Activated CD4-positive, alpha-beta memory T cell treated with anti-CD3 and anti-CD28 coated beads for 36 hours (primary cell): ENCODE measurements around the gene EFNA5. TPM values are rescaled to one million over a fixed set of nuclear protein-coding genes. Genes with fewer than 3 reads are reported as not detected.

Experiments used
- CTCF ChIA-PET: fragments of 350-600 bp; sonication (Branson Sonifier 250); formaldehyde crosslinking; loops from one replicate; lab custom pipeline; 2021; ENCODE audit warnings: antibody characterized with exemption, inconsistent platforms; lab: Charles Lee
- POLR2A ChIA-PET: fragments of 350-600 bp; sonication (Branson Sonifier 250); formaldehyde crosslinking; loops from one replicate; lab custom pipeline; 2021; ENCODE audit warnings: antibody characterized with exemption; lab: Charles Lee
- DNase-seq: peaks from one replicate; pipeline ENCODE4 v3.0.0-alpha.2; 2020
- H3K27ac Mint-ChIP-seq: one replicate; pipeline ENCODE4 v1.8.0; 2021; ENCODE audit warnings: mixed read lengths
- H3K27me3 Mint-ChIP-seq: one replicate; pipeline ENCODE4 v1.8.0; 2021; ENCODE audit warnings: mixed read lengths
- H3K36me3 Mint-ChIP-seq: one replicate; pipeline ENCODE4 v1.8.0; 2021; ENCODE audit warnings: mixed read lengths
- H3K4me1 Mint-ChIP-seq: one replicate; pipeline ENCODE4 v1.8.0; 2021; ENCODE audit warnings: low read depth, mixed read lengths
- H3K4me3 Mint-ChIP-seq: one replicate; pipeline ENCODE4 v1.8.0; 2021; ENCODE audit warnings: mild to moderate bottlenecking, mixed read lengths
- H3K9me3 Mint-ChIP-seq: one replicate; pipeline ENCODE4 v1.8.0; 2021; ENCODE audit warnings: mixed read lengths
- intact Hi-C: fragments of 100-400 bp; cut with micrococcal nuclease; formaldehyde crosslinking; loops from one replicate; pipeline ENCODE4 v1.15.1; 2023
- total RNA-seq, 2 experiments: library from RNA; stranded (reverse); gene quantifications; one replicate each; pipeline ENCODE4 v1.2.3, GENCODE V29; 2021

Gene EFNA5
- total RNA-seq, 2 experiments from 2014 or later, result not detected

- Mint-ChIP-seq H3K27ac (no peak overlapping the region), H3K9me3 (no peaks in the 10 kb centered on the region), H3K36me3 (no peaks in the 10 kb centered on the region), H3K4me3 (no peak overlapping the region), H3K4me1 (peaks cover 2% of the 10 kb centered on the region), H3K27me3 (peaks cover 5% of the 10 kb centered on the region)
- DNase-seq, result no peak
- POLR2A ChIA-PET, result no interaction called here
- intact Hi-C loops, result no loop called here
- CTCF ChIA-PET, result no interaction called here
Measured at GRCh38 chr5:107428303-107428813, 242.4 kb downstream of the EFNA5 start.

- H3K4me1 Mint-ChIP-seq, result peaks cover 2% of the 10 kb centered on the region
- H3K27me3 Mint-ChIP-seq, result peaks cover 5% of the 10 kb centered on the region
- ChIA-PET CTCF (no interaction called here), POLR2A (no interaction called here)
- intact Hi-C loops, result no loop called here
- H3K36me3 Mint-ChIP-seq, result no peaks in the 10 kb centered on the region
- H3K4me3 Mint-ChIP-seq, result no peak overlapping the region
- no peak overlapping the region for H3K27ac Mint-ChIP-seq
- DNase-seq, result no peak
- no peaks in the 10 kb centered on the region for H3K9me3 Mint-ChIP-seq
Measured at GRCh38 chr5:107426872-107427271, 243.9 kb downstream of the EFNA5 start.

- ChIA-PET POLR2A (no interaction called here), CTCF (no interaction called here)
- no peak for DNase-seq
- H3K27ac Mint-ChIP-seq, result no peak overlapping the region
- H3K27me3 Mint-ChIP-seq, result peaks cover 6% of the 10 kb centered on the region
- intact Hi-C loops, result no loop called here
- no peaks in the 10 kb centered on the region for H3K9me3 Mint-ChIP-seq
- no peaks in the 10 kb centered on the region for H3K36me3 Mint-ChIP-seq
- no peak overlapping the region for H3K4me3 Mint-ChIP-seq
- peaks cover 2% of the 10 kb centered on the region for H3K4me1 Mint-ChIP-seq
Measured at GRCh38 chr5:107426209-107426608, 244.5 kb downstream of the EFNA5 start.

GRCh38 chr5:107425541-107426031 is 245.2 kb downstream of the EFNA5 start:
- peaks cover 2% of the 10 kb centered on the region for H3K4me1 Mint-ChIP-seq
- H3K9me3 Mint-ChIP-seq, result no peaks in the 10 kb centered on the region
- ChIA-PET POLR2A (no interaction called here), CTCF (no interaction called here)
- H3K27ac Mint-ChIP-seq, result no peak overlapping the region
- no peaks in the 10 kb centered on the region for H3K36me3 Mint-ChIP-seq
- peaks cover 6% of the 10 kb centered on the region for H3K27me3 Mint-ChIP-seq
- no peak overlapping the region for H3K4me3 Mint-ChIP-seq
- intact Hi-C loops, result no loop called here
- no peak for DNase-seq

- no peaks in the 10 kb centered on the region for H3K36me3 Mint-ChIP-seq
- H3K27me3 Mint-ChIP-seq, result peaks cover 9% of the 10 kb centered on the region
- H3K9me3 Mint-ChIP-seq, result no peaks in the 10 kb centered on the region
- intact Hi-C loops, result no loop called here
- CTCF ChIA-PET, result interaction anchor here (1.1 kb wide), 1 partner anchor 12 kb away, joined by 3 read pairs; no protein-coding TSS in a partner anchor
- POLR2A ChIA-PET, result no interaction called here
- H3K4me1 Mint-ChIP-seq, result no peaks in the 10 kb centered on the region
- no peak overlapping the region for H3K4me3 Mint-ChIP-seq
- H3K27ac Mint-ChIP-seq, result no peak overlapping the region
- no peak for DNase-seq
Measured at GRCh38 chr5:107424491-107424890, 246.2 kb downstream of the EFNA5 start.

- Mint-ChIP-seq H3K27me3 (peaks cover 10% of the 10 kb centered on the region), H3K27ac (no peak overlapping the region), H3K9me3 (no peaks in the 10 kb centered on the region), H3K4me3 (no peak overlapping the region), H3K36me3 (no peaks in the 10 kb centered on the region), H3K4me1 (no peaks in the 10 kb centered on the region)
- ChIA-PET CTCF (interaction anchor here (1.3 kb wide), 1 partner anchor 150 kb away, joined by 3 read pairs; no protein-coding TSS in a partner anchor), POLR2A (no interaction called here)
- intact Hi-C loops, result no loop called here
- DNase-seq, result no peak
Measured at GRCh38 chr5:107422494-107422893, 248.2 kb downstream of the EFNA5 start.

- intact Hi-C loops, result no loop called here
- ChIA-PET CTCF (no interaction called here), POLR2A (no interaction called here)
- Mint-ChIP-seq H3K27me3 (peaks cover 14% of the 10 kb centered on the region), H3K27ac (no peak overlapping the region), H3K36me3 (no peaks in the 10 kb centered on the region), H3K4me3 (no peak overlapping the region), H3K9me3 (no peaks in the 10 kb centered on the region), H3K4me1 (no peaks in the 10 kb centered on the region)
- DNase-seq, result no peak
Measured at GRCh38 chr5:107419498-107419897, 251.2 kb downstream of the EFNA5 start.

- ChIA-PET POLR2A (no interaction called here), CTCF (no interaction called here)
- Mint-ChIP-seq H3K27ac (no peak overlapping the region), H3K4me1 (no peaks in the 10 kb centered on the region), H3K4me3 (no peak overlapping the region), H3K36me3 (no peaks in the 10 kb centered on the region), H3K27me3 (peaks cover 18% of the 10 kb centered on the region), H3K9me3 (no peaks in the 10 kb centered on the region)
- intact Hi-C loops, result no loop called here
- no peak for DNase-seq
Measured at GRCh38 chr5:107418902-107419301, 251.8 kb downstream of the EFNA5 start.

GRCh38 chr5:107418071-107418470 is 252.7 kb downstream of the EFNA5 start:
- H3K36me3 Mint-ChIP-seq, result no peaks in the 10 kb centered on the region
- H3K27me3 Mint-ChIP-seq, result peaks cover 22% of the 10 kb centered on the region
- H3K4me1 Mint-ChIP-seq, result no peaks in the 10 kb centered on the region
- CTCF ChIA-PET, result no interaction called here
- no peak overlapping the region for H3K4me3 Mint-ChIP-seq
- no peak overlapping the region for H3K27ac Mint-ChIP-seq
- POLR2A ChIA-PET, result no interaction called here
- no peak for DNase-seq
- H3K9me3 Mint-ChIP-seq, result no peaks in the 10 kb centered on the region
- intact Hi-C loops, result no loop called here

- H3K4me1 Mint-ChIP-seq, result no peaks in the 10 kb centered on the region
- no peaks in the 10 kb centered on the region for H3K36me3 Mint-ChIP-seq
- H3K27ac Mint-ChIP-seq, result no peak overlapping the region
- H3K27me3 Mint-ChIP-seq, result peaks cover 20% of the 10 kb centered on the region
- H3K9me3 Mint-ChIP-seq, result no peaks in the 10 kb centered on the region
- H3K4me3 Mint-ChIP-seq, result no peak overlapping the region
- intact Hi-C loops, result no loop called here
- no peak for DNase-seq
- CTCF ChIA-PET, result no interaction called here
- POLR2A ChIA-PET, result no interaction called here
Measured at GRCh38 chr5:107415762-107416161, 255.0 kb downstream of the EFNA5 start.

- CTCF ChIA-PET, result no interaction called here
- Mint-ChIP-seq H3K27ac (no peak overlapping the region), H3K36me3 (no peaks in the 10 kb centered on the region), H3K9me3 (no peaks in the 10 kb centered on the region), H3K4me1 (no peaks in the 10 kb centered on the region), H3K27me3 (peaks cover 18% of the 10 kb centered on the region), H3K4me3 (no peak overlapping the region)
- intact Hi-C loops, result no loop called here
- POLR2A ChIA-PET, result no interaction called here
- no peak for DNase-seq
Measured at GRCh38 chr5:107414802-107415201, 255.9 kb downstream of the EFNA5 start.

GRCh38 chr5:107413754-107414153 is 257.0 kb downstream of the EFNA5 start:
- Mint-ChIP-seq H3K4me1 (no peaks in the 10 kb centered on the region), H3K36me3 (no peaks in the 10 kb centered on the region), H3K27ac (no peak overlapping the region), H3K4me3 (no peak overlapping the region), H3K27me3 (peaks cover 14% of the 10 kb centered on the region), H3K9me3 (no peaks in the 10 kb centered on the region)
- ChIA-PET POLR2A (no interaction called here), CTCF (no interaction called here)
- intact Hi-C loops, result no loop called here
- DNase-seq, result no peak

- Mint-ChIP-seq H3K4me3 (no peak overlapping the region), H3K27ac (no peak overlapping the region), H3K4me1 (no peaks in the 10 kb centered on the region), H3K27me3 (peaks cover 5% of the 10 kb centered on the region), H3K9me3 (no peaks in the 10 kb centered on the region), H3K36me3 (no peaks in the 10 kb centered on the region)
- POLR2A ChIA-PET, result no interaction called here
- CTCF ChIA-PET, result no interaction called here
- no peak for DNase-seq
- intact Hi-C loops, result no loop called here
Measured at GRCh38 chr5:107408564-107408963, 262.2 kb downstream of the EFNA5 start.
